KMS-11 (cell line): ENCODE data around the gene TMEM263.
A peak's percentile ranks its signal among the peaks of the same experiment; 100 is the strongest.

ENCODE experiments used
- H2AFZ ChIP-seq: fragments of 200-600 bp; sonication (generic); 2 replicates; pipeline ENCODE4 v1.6.1; 2016; ENCODE audit warnings: antibody characterized with exemption, mixed run types, low read depth
- H3K27ac ChIP-seq: fragments of 200-600 bp; sonication (generic); 2 replicates; pipeline ENCODE4 v1.6.1; 2016; ENCODE audit warnings: mild to moderate bottlenecking, mixed run types
- H3K27me3 ChIP-seq: fragments of 200-600 bp; sonication (generic); 2 replicates; pipeline ENCODE4 v1.6.1; 2017; ENCODE audit warnings: mild to moderate bottlenecking, low read depth, mixed run types, moderate library complexity; ENCODE audit not compliant: insufficient read depth
- H3K36me3 ChIP-seq: fragments of 200-600 bp; sonication (generic); 2 replicates; pipeline ENCODE4 v1.6.1; 2017; ENCODE audit warnings: mild to moderate bottlenecking, mixed run types; ENCODE audit not compliant: insufficient read depth
- H3K4me1 ChIP-seq: fragments of 200-600 bp; sonication (generic); 2 replicates; pipeline ENCODE4 v1.6.1; 2016; ENCODE audit warnings: mild to moderate bottlenecking, low read depth, mixed run types; ENCODE audit not compliant: poor library complexity, severe bottlenecking
- H3K4me2 ChIP-seq: fragments of 200-600 bp; sonication (generic); 2 replicates; pipeline ENCODE4 v1.7.0; 2016; ENCODE audit warnings: mild to moderate bottlenecking, mixed run types
- H3K4me3 ChIP-seq: fragments of 200-600 bp; sonication (generic); IDR thresholded peaks from 2 replicates; pipeline ENCODE4 v1.6.1; 2017; ENCODE audit warnings: low read depth, low read length, mixed read lengths; ENCODE audit not compliant: insufficient read depth
- H3K79me2 ChIP-seq: fragments of 200-600 bp; sonication (generic); 2 replicates; pipeline ENCODE4 v1.6.1; 2016; ENCODE audit warnings: low read depth, mixed run types; ENCODE audit not compliant: insufficient read depth
- H3K9ac ChIP-seq: fragments of 200-600 bp; sonication (generic); 2 replicates; pipeline ENCODE4 v1.6.1; 2016; ENCODE audit warnings: mild to moderate bottlenecking, mixed run types
- H4K20me1 ChIP-seq: fragments of 200-600 bp; sonication (generic); 2 replicates; pipeline ENCODE4 v1.6.1; 2016; ENCODE audit warnings: mild to moderate bottlenecking, mixed run types; ENCODE audit not compliant: insufficient read depth
- CTCF ChIP-seq: fragments of 200-600 bp; sonication (generic); conservative IDR thresholded peaks from 2 replicates; pipeline ENCODE4 v1.6.1; 2017; ENCODE audit warnings: low read depth, mild to moderate bottlenecking, antibody characterized with exemption, low read length, moderate library complexity, mixed read lengths

The TMEM263 gene

GRCh38 chr12:106947461-106947860 lies 8.2 kb upstream of the TMEM263 start:
- Histone ChIP-seq H3K4me2 (no peak overlapping the region), H3K79me2 (no peaks in the 10 kb centered on the region), H3K27ac (no peak overlapping the region), H3K4me3 (no peak overlapping the region), H4K20me1 (no peaks in the 10 kb centered on the region), H3K27me3 (no peaks in the 10 kb centered on the region), H2AFZ (no peak overlapping the region), H3K9ac (no peak overlapping the region), H3K4me1 (no peaks in the 10 kb centered on the region), H3K36me3 (no peaks in the 10 kb centered on the region)
- no peak for TF ChIP-seq CTCF

- no peak for TF ChIP-seq CTCF
- H3K4me1 ChIP-seq, result no peaks in the 10 kb centered on the region
Measured at GRCh38 chr12:106950591-106950990, 5.1 kb upstream of the TMEM263 start.

GRCh38 chr12:106953352-106954250 lies 2.1 kb upstream of the TMEM263 start:
- Histone ChIP-seq H3K4me3 (no peak overlapping the region), H3K36me3 (no peaks in the 10 kb centered on the region), H3K27ac (no peak overlapping the region), H3K9ac (no peak overlapping the region), H3K27me3 (no peaks in the 10 kb centered on the region), H3K4me2 (no peak overlapping the region), H4K20me1 (no peaks in the 10 kb centered on the region), H2AFZ (no peak overlapping the region), H3K79me2 (no peaks in the 10 kb centered on the region), H3K4me1 (peaks cover 6% of the 10 kb centered on the region)
- TF ChIP-seq CTCF, result no peak

More at GRCh38 chr12:106950591-106950990, 5.1 kb upstream of the TMEM263 start:
- no peaks in the 10 kb centered on the region for H4K20me1 ChIP-seq
- H3K4me2 ChIP-seq, result no peak overlapping the region
- H2AFZ ChIP-seq, result no peak overlapping the region
- H3K27ac ChIP-seq, result no peak overlapping the region
- H3K36me3 ChIP-seq, result no peaks in the 10 kb centered on the region
- no peaks in the 10 kb centered on the region for H3K27me3 ChIP-seq
- H3K9ac ChIP-seq, result no peak overlapping the region
- no peak overlapping the region for H3K4me3 ChIP-seq
- H3K79me2 ChIP-seq, result no peaks in the 10 kb centered on the region

GRCh38 chr12:106954462-106955376 lies 988 bp upstream of the TMEM263 start:
- Histone ChIP-seq H3K4me1 (peaks cover 6% of the 10 kb centered on the region), H3K36me3 (no peaks in the 10 kb centered on the region), H3K4me3 (no peak overlapping the region), H3K27me3 (no peaks in the 10 kb centered on the region), H2AFZ (peak overlapping the region; percentile 81), H3K27ac (no peak overlapping the region), H3K4me2 (peak overlapping the region; percentile 25; the same call in 1 of the 2 replicates), H4K20me1 (no peaks in the 10 kb centered on the region), H3K79me2 (no peaks in the 10 kb centered on the region), H3K9ac (no peak overlapping the region; the same call in 1 of the 2 replicates)
- TF ChIP-seq CTCF, result no peak
